ENCODE measurements around the gene ZNF423.

- TF ChIP-seq CTCF (IDR thresholded peaks at IDR 0.05) = no peak
- no peak for TF ChIP-seq POLR2A (IDR thresholded peaks at IDR 0.05)
Observed at GRCh38 chr16:49835161-49835777, 20.6 kb downstream of the ZNF423 start.

Data from Peyer's patch (tissue), 4 donors.